Spleen (tissue), 11 donors: ENCODE data around the gene VPS26B. TPM values are rescaled to one million over a fixed set of nuclear protein-coding genes. Genes with fewer than 3 reads are reported as not detected.
"Not testable (repeated sequence)": the region's sequence is repeated elsewhere in the genome, so short reads cannot be mapped to it uniquely, and the experiment has no call there.

Experiments
- DNase-seq: peaks from one replicate; pipeline ENCODE4 v3.0.0-alpha.2; 2020
- H3K27ac ChIP-seq, 8 donors: fragments of 200-600 bp; sonication (generic) in 7 of 8; 1 replicate in 4 of 8; 2 replicates in 4 of 8; pipeline versions ENCODE4 v1.5.0 to v1.8.0; 2016 to 2021; ENCODE audit warnings: inconsistent platforms in 4 of 8, mild to moderate bottlenecking in 4 of 8, moderate library complexity in 1 of 8
- H3K27me3 ChIP-seq, 7 donors: fragments of 200-600 bp; sonication (generic) in 6 of 7; replicated peaks in 1 of 7; 1 replicate in 4 of 7; 2 replicates in 3 of 7; pipeline versions ENCODE4 v1.5.0 to v1.8.0; 2016 to 2021; ENCODE audit warnings: inconsistent platforms in 3 of 7, mild to moderate bottlenecking in 1 of 7
- H3K36me3 ChIP-seq, 6 donors: fragments of 200-600 bp; sonication (generic) in 5 of 6; 1 replicate in 4 of 6; 2 replicates in 2 of 6; pipeline versions ENCODE4 v1.5.0 to v1.8.0; 2016 to 2021; ENCODE audit warnings: inconsistent platforms in 2 of 6
- H3K4me1 ChIP-seq, 6 donors: fragments of 200-600 bp; sonication (generic) in 5 of 6; 1 replicate in 3 of 6; 2 replicates in 3 of 6; pipeline versions ENCODE4 v1.5.0 to v1.8.0; 2016 to 2021; ENCODE audit warnings: inconsistent platforms in 3 of 6
- H3K4me3 ChIP-seq, 8 donors: fragments of 200-600 bp; sonication (generic) in 7 of 8; 1 replicate in 4 of 8; 2 replicates in 4 of 8; pipeline versions ENCODE4 v1.5.0 to v1.8.0; 2016 to 2021; ENCODE audit warnings: inconsistent platforms in 4 of 8, mild to moderate bottlenecking in 4 of 8, moderate library complexity in 2 of 8
- H3K9me3 ChIP-seq, 8 donors: fragments of 200-600 bp; sonication (generic) in 7 of 8; 1 replicate in 4 of 8; 2 replicates in 4 of 8; pipeline versions ENCODE4 v1.5.0 to v1.8.0; 2016 to 2021; ENCODE audit warnings: inconsistent platforms in 4 of 8
- POLR2A ChIP-seq, 3 donors: fragments of 450-650 bp; IDR thresholded peaks; one replicate each; pipeline ENCODE4 v1.5.1; 2017; ENCODE audit warnings: antibody characterized with exemption in 3 of 3, mild to moderate bottlenecking in 1 of 3
- POLR2AphosphoS5 ChIP-seq, 3 donors: sonication (generic); formaldehyde crosslinking; IDR thresholded peaks; one replicate each; pipeline ENCODE4 v1.5.1; 2017; ENCODE audit warnings: antibody characterized with exemption in 3 of 3
- WGBS, 5 donors: extraction: QIAGEN DNeasy Blood & Tissue Kit in 3 of 5; methylation state at CpG; one replicate each; pipeline versions ENCODE4 v1.1.5 to v1.1.7; 2013 to 2018; 5-methylcytosine and 5-hydroxymethylcytosine counted together
- intact Hi-C: fragments of 100-400 bp; cut with DNase I; formaldehyde crosslinking; loops from one replicate; pipeline ENCODE4 v1.15.0; 2023; ENCODE audit warnings: low total_unique reads
- polyA plus RNA-seq, 3 donors: library from polyadenylated mRNA; stranded (reverse); fragments of 200-250 nt; gene quantifications; one replicate each; pipeline ENCODE4 v1.2.1, GENCODE V29; 2013
- total RNA-seq, 7 donors: library from RNA; depleted of rRNA in 3 of 7; stranded (reverse); fragments of >200 nt in 3 of 7; fragmentation: NEBNext Ultra II Directional in 4 of 7; extraction: Animal tissue kit (Norgen Biotek cat#: 25700) in 4 of 7; gene quantifications; one replicate each; pipeline versions ENCODE4 v1.1.0 to v1.2.1, GENCODE V29; 2016 to 2021
- TF ChIP-seq, protein P1 (sequence below), 11 experiments: fragments of 200-600 bp in 7 of 11; fragments of 450-650 bp in 4 of 11; sonication (generic) in 4 of 11; IDR thresholded peaks in 8 of 11; conservative IDR thresholded peaks in 3 of 11; 1 replicate in 7 of 11; 2 replicates in 4 of 11; pipeline versions ENCODE4 v1.4.0 to v1.8.0; 2016 to 2021; ENCODE audit warnings: antibody characterized with exemption in 11 of 11, inconsistent platforms in 4 of 11, mild to moderate bottlenecking in 1 of 11
- donor health status: healthy with polysubstance abuse.
- donor health status: DM: no; HTN: no; CAD: no; lungs with moderate emphysema.
- donor health status: DM: no; HTN: no; CAD: no.
- donor health status: Bipolar disorder and iron deficiency.
- donor health status: healthy.
- donor health status: DM: no; HTN: no; CAD: no.
- donor health status: DM: yes; HTN: yes; CAD: no.

Gene VPS26B
- total and polyA plus RNA-seq, 10 donors = 9.7 to 48.9 (median 38.9) TPM

DNA sequence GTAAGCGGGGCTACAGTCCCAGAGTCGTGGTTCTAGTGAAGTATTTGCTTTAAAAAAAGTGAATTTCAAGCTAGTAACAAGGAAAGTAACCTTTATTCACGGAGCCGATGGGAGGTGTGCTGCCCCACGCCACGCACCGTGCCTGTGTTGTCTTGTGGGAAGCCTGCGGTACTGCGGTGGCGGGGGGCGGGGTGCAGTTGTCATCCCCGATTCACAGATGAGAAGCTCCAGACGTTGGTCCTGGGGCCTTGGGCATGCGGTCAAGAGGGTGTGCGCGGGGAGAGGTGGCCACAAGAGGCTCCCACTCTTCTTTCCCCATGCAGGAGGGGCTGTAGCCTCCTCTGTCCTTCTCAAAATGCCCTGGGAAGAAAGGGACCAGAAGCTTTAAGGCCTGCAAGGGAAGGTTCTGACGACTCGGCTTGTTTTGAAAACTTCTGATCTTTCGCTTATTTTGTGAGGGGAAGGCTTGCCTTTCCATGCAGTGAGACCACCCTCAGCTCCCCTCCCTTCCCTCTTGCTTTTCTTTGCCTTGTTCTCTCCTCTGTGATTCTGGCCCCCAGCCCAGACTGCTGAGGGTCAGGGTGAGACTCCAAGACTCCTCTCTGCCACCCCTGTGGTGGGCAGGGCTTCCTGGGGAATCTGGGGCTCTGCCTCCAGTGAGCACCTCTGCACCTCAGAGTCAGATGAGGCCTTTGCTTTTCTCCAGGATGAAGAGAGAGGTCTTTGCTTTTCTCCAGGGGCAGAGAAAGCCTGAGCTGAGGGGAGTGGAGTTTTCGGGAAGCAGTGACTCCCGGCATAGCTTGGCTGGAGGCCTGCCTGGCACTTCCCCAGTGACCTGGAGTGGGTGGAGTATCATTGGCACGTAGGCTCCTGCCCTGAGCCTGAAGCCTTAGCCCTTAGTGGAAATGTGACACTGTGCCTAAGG, 57.9 kb downstream of the VPS26B start:
- DNase-seq = no peak
- intact Hi-C loops = no loop called here
- H3K4me1 ChIP-seq = peaks cover 0 to 5% (median 2%) of the 10 kb centered on the region in 6 donors
- H3K4me3 ChIP-seq = no peak overlapping the region
- no peaks in the 10 kb centered on the region for H3K36me3 ChIP-seq
- peaks cover 0 to 10% (median 2%) of the 10 kb centered on the region in 8 donors for H3K9me3 ChIP-seq
- TF ChIP-seq POLR2AphosphoS5 (IDR thresholded peaks at IDR 0.05) (no peak), POLR2A (IDR thresholded peaks at IDR 0.05) (no peak)
- TF ChIP-seq, protein P1, sequence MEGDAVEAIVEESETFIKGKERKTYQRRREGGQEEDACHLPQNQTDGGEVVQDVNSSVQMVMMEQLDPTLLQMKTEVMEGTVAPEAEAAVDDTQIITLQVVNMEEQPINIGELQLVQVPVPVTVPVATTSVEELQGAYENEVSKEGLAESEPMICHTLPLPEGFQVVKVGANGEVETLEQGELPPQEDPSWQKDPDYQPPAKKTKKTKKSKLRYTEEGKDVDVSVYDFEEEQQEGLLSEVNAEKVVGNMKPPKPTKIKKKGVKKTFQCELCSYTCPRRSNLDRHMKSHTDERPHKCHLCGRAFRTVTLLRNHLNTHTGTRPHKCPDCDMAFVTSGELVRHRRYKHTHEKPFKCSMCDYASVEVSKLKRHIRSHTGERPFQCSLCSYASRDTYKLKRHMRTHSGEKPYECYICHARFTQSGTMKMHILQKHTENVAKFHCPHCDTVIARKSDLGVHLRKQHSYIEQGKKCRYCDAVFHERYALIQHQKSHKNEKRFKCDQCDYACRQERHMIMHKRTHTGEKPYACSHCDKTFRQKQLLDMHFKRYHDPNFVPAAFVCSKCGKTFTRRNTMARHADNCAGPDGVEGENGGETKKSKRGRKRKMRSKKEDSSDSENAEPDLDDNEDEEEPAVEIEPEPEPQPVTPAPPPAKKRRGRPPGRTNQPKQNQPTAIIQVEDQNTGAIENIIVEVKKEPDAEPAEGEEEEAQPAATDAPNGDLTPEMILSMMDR (IDR thresholded peaks at IDR 0.05 in 8 of 11, conservative IDR thresholded peaks at IDR 0.05 in 3 of 11) = no peak
- no peak overlapping the region for H3K27ac ChIP-seq
- peaks cover 0 to 55% (median 23%) of the 10 kb centered on the region in 7 donors for H3K27me3 ChIP-seq
- 81 to 88% (median 86%) methylated on average over 22 of the region's 22 CpGs for WGBS, 5 donors

DNA sequence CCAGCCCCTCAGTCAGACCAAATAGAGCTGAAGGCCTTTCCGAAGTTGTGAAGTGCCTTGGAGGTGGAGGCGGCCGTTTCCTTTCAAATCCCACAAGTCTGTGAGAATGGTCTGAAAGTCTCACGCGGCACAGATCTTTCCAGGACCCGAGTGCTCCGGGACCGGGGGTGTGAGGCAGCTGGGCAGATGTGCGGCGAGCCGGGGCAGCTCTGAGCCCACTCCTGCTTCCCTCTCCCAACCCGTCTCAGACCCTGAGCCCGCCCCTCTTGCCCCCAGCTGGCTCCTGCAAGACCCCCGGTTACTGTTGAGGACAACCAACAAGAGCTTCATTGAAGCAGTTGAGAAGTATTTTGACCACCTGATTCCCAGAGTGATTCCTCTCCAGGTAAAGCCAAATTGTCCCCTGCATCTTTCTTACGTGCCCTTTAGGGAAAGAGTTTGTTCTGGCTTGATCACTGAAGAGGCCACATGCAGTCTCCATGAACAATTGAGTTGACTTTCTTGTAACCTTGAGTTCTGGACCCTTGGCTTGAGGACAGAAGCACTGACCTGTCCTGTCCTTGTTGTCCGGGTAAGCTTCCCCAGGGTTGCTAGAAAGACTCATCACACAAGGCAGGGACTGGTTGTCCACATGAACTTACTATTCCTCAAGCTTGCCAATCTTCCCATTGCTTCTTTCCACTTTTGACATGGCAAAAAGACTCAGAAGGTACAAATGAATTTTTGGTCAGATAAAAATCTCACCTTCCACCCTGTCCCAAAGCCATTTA, 59.2 kb downstream of the VPS26B start:
- H3K4me1 ChIP-seq = no peaks in the 10 kb centered on the region
- 82 to 89% (median 87%) methylated on average over 16 of the region's 16 CpGs for WGBS, 5 donors
- H3K27me3 ChIP-seq = peaks cover 0 to 46% (median 11%) of the 10 kb centered on the region in 7 donors
- intact Hi-C loops = no loop called here
- DNase-seq = no peak
- no peak overlapping the region for H3K27ac ChIP-seq
- no peaks in the 10 kb centered on the region for H3K36me3 ChIP-seq
- H3K4me3 ChIP-seq = no peak overlapping the region
- H3K9me3 ChIP-seq = peaks cover 0 to 1% (median under 1%) of the 10 kb centered on the region in 8 donors
- TF ChIP-seq POLR2A (IDR thresholded peaks at IDR 0.05) = no peak
- TF ChIP-seq, protein P1 (IDR thresholded peaks at IDR 0.05 in 8 of 11, conservative IDR thresholded peaks at IDR 0.05 in 3 of 11) = no peak
- TF ChIP-seq POLR2AphosphoS5 (IDR thresholded peaks at IDR 0.05) = no peak

DNA sequence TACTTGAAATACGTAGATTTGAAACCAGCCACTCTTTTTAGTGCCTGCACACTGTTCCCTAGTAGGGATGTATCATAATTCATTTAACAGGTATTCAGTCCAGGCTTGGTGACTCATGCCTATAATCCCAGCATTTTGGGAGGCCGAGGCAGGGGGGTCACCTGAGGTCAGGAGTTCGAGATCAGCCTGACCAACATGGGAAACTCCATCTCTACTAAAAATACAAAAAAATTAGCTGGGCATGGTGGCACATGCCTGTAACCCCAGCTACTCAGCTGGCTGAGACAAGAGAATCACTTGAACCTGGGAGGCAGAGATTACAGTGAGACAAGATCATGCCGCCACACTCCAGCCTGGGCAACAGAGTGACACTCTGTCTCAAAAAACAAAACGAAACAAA, 59.9 kb downstream of the VPS26B start:
- H3K27me3 ChIP-seq = peaks cover 0 to 39% (median 7%) of the 10 kb centered on the region in 7 donors
- DNase-seq, H3K36me3 ChIP-seq, H3K9me3 ChIP-seq, intact Hi-C loops, H3K4me3 ChIP-seq, H3K4me1 ChIP-seq, H3K27ac ChIP-seq: not testable (repeated sequence)
- WGBS, 5 donors = 87 to 93% (median 91%) methylated on average over 5 of the region's 5 CpGs

DNA sequence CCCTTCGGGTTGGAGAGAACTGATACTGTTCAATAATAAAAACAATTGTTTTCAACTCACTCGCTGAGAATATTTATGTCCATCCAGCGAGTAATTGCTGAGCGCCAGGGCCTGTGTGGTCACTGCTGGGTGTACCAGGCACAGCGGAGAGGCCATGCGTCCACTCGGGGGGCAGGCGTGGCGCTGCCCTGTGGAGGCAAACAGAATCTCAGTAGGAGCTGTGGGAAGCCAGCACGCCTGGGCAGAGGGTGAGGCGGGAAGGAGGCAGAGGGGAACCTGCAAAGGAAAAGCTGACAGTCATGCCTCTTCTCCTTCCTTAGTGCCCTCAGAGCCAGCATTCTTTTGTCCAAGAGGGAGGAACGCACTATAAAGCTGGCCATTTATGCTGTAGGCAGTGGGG, 63.1 kb downstream of the VPS26B start:
- H3K9me3 ChIP-seq = no peaks in the 10 kb centered on the region
- 89 to 94% (median 90%) methylated on average over 12 of the region's 12 CpGs for whole genome bisulfite sequencing, 5 donors
- H3K36me3 ChIP-seq = no peaks in the 10 kb centered on the region
- H3K27me3 ChIP-seq = peaks cover 0 to 22% (median 0%) of the 10 kb centered on the region in 7 donors
- intact Hi-C loops = no loop called here
- no peak overlapping the region for H3K4me3 ChIP-seq
- no peaks in the 10 kb centered on the region for H3K4me1 ChIP-seq
- no peak for DNase-seq
- TF ChIP-seq POLR2A (IDR thresholded peaks at IDR 0.05) (no peak), POLR2AphosphoS5 (IDR thresholded peaks at IDR 0.05) (no peak)
- TF ChIP-seq, protein P1 (IDR thresholded peaks at IDR 0.05 in 8 of 11, conservative IDR thresholded peaks at IDR 0.05 in 3 of 11) = no peak
- no peak overlapping the region for H3K27ac ChIP-seq
